ENCODE results near the gene TXLNA.
"Not testable (repeated sequence)": the region's sequence is repeated elsewhere in the genome, so short reads cannot be mapped to it uniquely, and the experiment has no call there.

TXLNA gene

DNA sequence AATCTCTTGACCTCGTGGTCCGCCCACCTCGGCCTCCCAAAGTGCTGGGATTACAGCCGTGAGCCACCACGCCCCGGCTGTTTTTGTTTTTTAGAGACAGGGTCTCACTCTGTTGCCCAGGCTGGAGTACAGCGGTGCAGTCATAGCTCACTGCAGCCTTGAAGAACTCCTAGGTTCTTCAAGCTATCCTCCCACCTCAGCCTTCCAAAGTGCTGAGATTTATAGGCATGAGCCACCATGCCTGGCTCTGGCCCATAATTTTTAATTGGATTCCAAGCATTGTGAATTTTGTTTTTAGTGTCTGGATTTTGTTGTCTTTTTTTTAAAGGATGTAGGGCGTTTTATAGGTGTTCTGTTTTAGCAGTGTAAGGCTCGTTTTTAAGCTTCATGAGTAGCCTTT is 28.6 kb upstream of the TXLNA start:
- no peak for DNase-seq (ENCODE audit: low read depth)
- TF ChIP-seq, protein P1, sequence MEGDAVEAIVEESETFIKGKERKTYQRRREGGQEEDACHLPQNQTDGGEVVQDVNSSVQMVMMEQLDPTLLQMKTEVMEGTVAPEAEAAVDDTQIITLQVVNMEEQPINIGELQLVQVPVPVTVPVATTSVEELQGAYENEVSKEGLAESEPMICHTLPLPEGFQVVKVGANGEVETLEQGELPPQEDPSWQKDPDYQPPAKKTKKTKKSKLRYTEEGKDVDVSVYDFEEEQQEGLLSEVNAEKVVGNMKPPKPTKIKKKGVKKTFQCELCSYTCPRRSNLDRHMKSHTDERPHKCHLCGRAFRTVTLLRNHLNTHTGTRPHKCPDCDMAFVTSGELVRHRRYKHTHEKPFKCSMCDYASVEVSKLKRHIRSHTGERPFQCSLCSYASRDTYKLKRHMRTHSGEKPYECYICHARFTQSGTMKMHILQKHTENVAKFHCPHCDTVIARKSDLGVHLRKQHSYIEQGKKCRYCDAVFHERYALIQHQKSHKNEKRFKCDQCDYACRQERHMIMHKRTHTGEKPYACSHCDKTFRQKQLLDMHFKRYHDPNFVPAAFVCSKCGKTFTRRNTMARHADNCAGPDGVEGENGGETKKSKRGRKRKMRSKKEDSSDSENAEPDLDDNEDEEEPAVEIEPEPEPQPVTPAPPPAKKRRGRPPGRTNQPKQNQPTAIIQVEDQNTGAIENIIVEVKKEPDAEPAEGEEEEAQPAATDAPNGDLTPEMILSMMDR (IDR thresholded peaks at IDR 0.05; ENCODE audit: low read depth, low read length, missing control alignments): no peak
- in situ Hi-C loops (cut with HindIII; ENCODE audit: low sequenced_read_pairs): no loop called here
- no peak overlapping the region for H3K4me3 ChIP-seq (ENCODE audit: low read depth, low read length)

DNA sequence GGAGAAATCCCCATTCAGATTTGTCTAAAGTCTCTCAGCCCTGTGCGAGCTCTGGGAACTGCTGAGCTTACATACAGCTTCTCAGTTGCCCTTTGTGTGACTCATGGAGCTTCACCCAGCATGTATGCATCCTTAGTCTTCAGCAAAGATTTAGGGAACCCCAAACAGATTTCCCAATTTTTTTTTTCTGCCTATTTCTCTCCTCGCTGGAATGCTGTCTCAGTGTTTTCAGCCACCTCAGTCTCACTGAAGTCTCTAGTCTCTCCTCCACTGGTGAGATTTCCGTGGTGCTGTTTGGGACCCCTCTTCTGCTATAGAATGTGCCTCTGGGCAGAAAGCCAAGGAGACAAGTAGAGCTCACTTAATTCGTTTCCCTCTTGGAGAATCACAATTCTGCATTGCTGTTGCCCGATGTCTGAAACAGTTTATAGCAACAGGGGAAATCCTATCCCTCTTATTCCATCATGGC is 28.1 kb upstream of the TXLNA start:
- in situ Hi-C loops (cut with HindIII; ENCODE audit: low sequenced_read_pairs): no loop called here
- DNase-seq (ENCODE audit: low read depth): peak; percentile 45
- TF ChIP-seq, protein P1 (IDR thresholded peaks at IDR 0.05; ENCODE audit: low read depth, low read length, missing control alignments): no peak
- no peak overlapping the region for H3K4me3 ChIP-seq (ENCODE audit: low read depth, low read length)

- TF ChIP-seq, protein P1 (IDR thresholded peaks at IDR 0.05; ENCODE audit: low read depth, low read length, missing control alignments): no peak
- H3K4me3 ChIP-seq (ENCODE audit: low read depth, low read length): no peak overlapping the region
- no peak for DNase-seq (ENCODE audit: low read depth)
- in situ Hi-C loops (cut with HindIII; ENCODE audit: low sequenced_read_pairs): no loop called here
These were observed 20.3 kb upstream of the TXLNA start for GRCh38 chr1:32159189-32159588.

DNA sequence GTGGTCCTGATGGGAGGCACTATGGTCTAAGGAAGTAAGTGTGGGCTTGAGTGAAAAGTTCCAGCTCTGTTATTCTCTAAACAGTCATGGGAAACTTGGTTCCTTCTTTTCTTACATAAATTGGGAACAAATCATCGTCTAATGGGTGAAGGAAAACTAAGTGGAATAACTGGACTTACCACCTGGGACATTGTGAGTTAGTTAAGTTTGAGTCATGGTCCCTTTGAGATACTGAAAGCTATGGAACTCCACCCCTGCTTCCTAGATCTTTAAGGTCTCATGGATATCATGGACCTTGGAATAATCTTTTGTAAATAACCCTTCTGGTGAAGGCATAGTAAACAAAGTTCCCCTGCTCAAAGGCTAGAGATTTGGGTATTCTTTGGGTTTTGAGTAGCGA is 16.1 kb upstream of the TXLNA start:
- TF ChIP-seq, protein P1 (IDR thresholded peaks at IDR 0.05; ENCODE audit: low read depth, low read length, missing control alignments): no peak
- H3K4me3 ChIP-seq (ENCODE audit: low read depth, low read length): no peak overlapping the region
- no peak for DNase-seq (ENCODE audit: low read depth)
- in situ Hi-C loops (cut with HindIII; ENCODE audit: low sequenced_read_pairs): no loop called here

GRCh38 chr1:32165633-32166032 is 13.8 kb upstream of the TXLNA start:
- H3K4me3 ChIP-seq (ENCODE audit: low read depth, low read length); DNase-seq (ENCODE audit: low read depth); in situ Hi-C loops (cut with HindIII; ENCODE audit: low sequenced_read_pairs): not testable (repeated sequence)

GRCh38 chr1:32170991-32171390 is 8.5 kb upstream of the TXLNA start:
- in situ Hi-C loops (cut with HindIII; ENCODE audit: low sequenced_read_pairs): no loop called here
- H3K4me3 ChIP-seq (ENCODE audit: low read depth, low read length): no peak overlapping the region
- TF ChIP-seq, protein P1 (IDR thresholded peaks at IDR 0.05; ENCODE audit: low read depth, low read length, missing control alignments): no peak
- no peak for DNase-seq (ENCODE audit: low read depth)

GRCh38 chr1:32172621-32173245 is 6.7 kb upstream of the TXLNA start:
- TF ChIP-seq, protein P1 (IDR thresholded peaks at IDR 0.05; ENCODE audit: low read depth, low read length, missing control alignments): no peak
- no peak for DNase-seq (ENCODE audit: low read depth)
- H3K4me3 ChIP-seq (ENCODE audit: low read depth, low read length): no peak overlapping the region

More at GRCh38 chr1:32172621-32173245, 6.7 kb upstream of the TXLNA start:
- in situ Hi-C loops (cut with HindIII; ENCODE audit: low sequenced_read_pairs): no loop called here
